GM23338 (cell line): Measurements from ENCODE around the gene ELF5. TPM values are rescaled to one million over a fixed set of nuclear protein-coding genes. Genes with fewer than 3 reads are reported as not detected.

Experiments used
- CREB1 ChIP-seq: fragments of 250-450 bp; sonication (Bioruptor Pico); IDR thresholded peaks from 2 replicates; pipeline ENCODE4 v1.5.0; 2020; ENCODE audit warnings: low read depth, mild to moderate bottlenecking, moderate library complexity
- CTCF ChIP-seq, 2 experiments: fragments of 200-600 bp in 1 of 2; sonication (generic) in 1 of 2; conservative IDR thresholded peaks; 2 replicates each; pipeline versions ENCODE4 v1.5.1 to v1.6.1; 2016 to 2017; ENCODE audit warnings: antibody characterized with exemption in 2 of 2, low read depth in 2 of 2, mild to moderate bottlenecking in 2 of 2, moderate library complexity in 1 of 2
- JUNB ChIP-seq: IDR thresholded peaks from one replicate; pipeline ENCODE4 v1.6.1; 2016; ENCODE audit warnings: antibody characterized with exemption; ENCODE audit not compliant: unreplicated experiment
- NANOG ChIP-seq: IDR thresholded peaks from 2 replicates; pipeline ENCODE4 v1.6.1; 2016; ENCODE audit warnings: antibody characterized with exemption, borderline replicate concordance
- REST ChIP-seq: IDR thresholded peaks from one replicate; pipeline ENCODE4 v1.6.1; 2018; ENCODE audit warnings: antibody characterized with exemption; ENCODE audit not compliant: unreplicated experiment
- STAT1 ChIP-seq: IDR thresholded peaks from one replicate; pipeline ENCODE4 v1.6.1; 2016; ENCODE audit warnings: antibody characterized with exemption; ENCODE audit not compliant: unreplicated experiment
- ZNF114 ChIP-seq: fragments of 250-450 bp; sonication (Bioruptor Pico); IDR thresholded peaks from 2 replicates; pipeline ENCODE4 v1.5.0; 2020; ENCODE audit warnings: mild to moderate bottlenecking, moderate library complexity
- ZNF331 ChIP-seq: fragments of 250-450 bp; sonication (Bioruptor Pico); IDR thresholded peaks from 2 replicates; pipeline ENCODE4 v1.5.0; 2020; ENCODE audit warnings: low read depth, mild to moderate bottlenecking, moderate library complexity
- ZNF462 ChIP-seq: fragments of 250-450 bp; sonication (Bioruptor Pico); IDR thresholded peaks from 2 replicates; pipeline ENCODE4 v1.5.0; 2020; ENCODE audit warnings: mild to moderate bottlenecking, moderate library complexity
- polyA plus RNA-seq: library from polyadenylated mRNA; unstranded; fragments of >200 nt; fragmentation: Nextera tagmentation; extraction: Ambion mirVana; gene quantifications from 2 replicates; pipeline ENCODE4 v1.2.1, GENCODE V29; 2016
- total RNA-seq: library from RNA; depleted of rRNA; stranded (reverse); fragments of >200 nt; shearing (Covaris generic); gene quantifications from 2 replicates; pipeline ENCODE4 v1.2.3, GENCODE V29; 2014

ELF5 gene
- total and polyA plus RNA-seq, 2 experiments from 2014 or later: not detected

GRCh38 chr11:34542089-34542488 lies 28.5 kb upstream of the ELF5 start (continued):
- TF ChIP-seq ZNF462 (CRISPR knock-in tag): no peak
- TF ChIP-seq CREB1 (CRISPR knock-in tag): no peak
- no peak for TF ChIP-seq CTCF (conservative IDR thresholded peaks at IDR 0.05; ENCODE audit: low read depth in 2 of 2)
- no peak for TF ChIP-seq REST
- no peak for TF ChIP-seq ZNF331 (CRISPR knock-in tag)
- TF ChIP-seq STAT1: no peak
- TF ChIP-seq ZNF114 (CRISPR knock-in tag): no peak
- no peak for TF ChIP-seq JUNB
- no peak for TF ChIP-seq NANOG
